SK-N-SH (cell line): ENCODE data around the gene PPIP5K2. TPM values are rescaled to one million over a fixed set of nuclear protein-coding genes. Genes with fewer than 3 reads are reported as not detected.

Source experiments
- CTCF ChIA-PET: fragments of 300-600, 350-600 bp; formaldehyde crosslinking; extraction: SDS; loops from one replicate; lab custom pipeline; 2021; lab: Yijun Ruan, JAX
- POLR2A ChIA-PET: fragments of 350-600 bp; sonication (Branson Sonifier 250); formaldehyde crosslinking; extraction: SDS; loops from one replicate; lab custom pipeline; 2020; ENCODE audit warnings: antibody characterized with exemption, inconsistent platforms; lab: Yijun Ruan, JAX
- DNase-seq: peaks from one replicate; pipeline ENCODE4 v3.0.0; 2012
- H2AFZ ChIP-seq: fragments of 200-600 bp; sonication (generic); 2 replicates; pipeline ENCODE4 v1.8.1; 2016; ENCODE audit warnings: antibody characterized with exemption, mild to moderate bottlenecking, low read depth
- H3F3A ChIP-seq: fragments of 200-600 bp; sonication (generic); replicated peaks from 2 replicates; pipeline ENCODE3; 2016; ENCODE audit warnings: antibody characterized with exemption, mild to moderate bottlenecking; ENCODE audit not compliant: insufficient read depth
- H3K27ac ChIP-seq, 2 experiments: fragments of 200-500 bp in 1 of 2; fragments of 200-600 bp in 1 of 2; sonication (Bioruptor generic) in 1 of 2; sonication (generic), shearing (Covaris generic) in 1 of 2; 2 replicates each; pipeline versions ENCODE4 v1.5.1 to v1.6.1; 2014 to 2016; ENCODE audit warnings: low read depth in 2 of 2, inconsistent platforms in 1 of 2, low read length in 1 of 2, mild to moderate bottlenecking in 1 of 2, mixed read lengths in 1 of 2
- H3K27me3 ChIP-seq: fragments of 200-600 bp; sonication (generic), shearing (Covaris generic); 2 replicates; pipeline ENCODE4 v1.6.1; 2016; ENCODE audit warnings: mixed run types; ENCODE audit not compliant: insufficient read depth
- H3K36me3 ChIP-seq, 2 experiments: fragments of 200-500 bp in 1 of 2; fragments of 200-600 bp in 1 of 2; sonication (Bioruptor generic) in 1 of 2; sonication (generic) in 1 of 2; replicated peaks in 1 of 2; 2 replicates each; pipeline versions ENCODE3 to v1.5.1; 2014 to 2016; ENCODE audit warnings: low read length in 1 of 2, mild to moderate bottlenecking in 1 of 2; ENCODE audit not compliant: insufficient read depth in 2 of 2, control insufficient read depth in 1 of 2
- H3K4me1 ChIP-seq, 2 experiments: fragments of 200-500 bp in 1 of 2; fragments of 200-600 bp in 1 of 2; sonication (Bioruptor generic) in 1 of 2; sonication (generic), shearing (Covaris generic) in 1 of 2; 2 replicates each; pipeline versions ENCODE4 v1.5.1 to v1.6.1; 2014 to 2016; ENCODE audit warnings: low read depth in 1 of 2, low read length in 1 of 2, mixed run types in 1 of 2; ENCODE audit not compliant: insufficient read depth in 2 of 2, control insufficient read depth in 1 of 2
- H3K4me2 ChIP-seq: fragments of 200-600 bp; sonication (generic), shearing (Covaris generic); 2 replicates; pipeline ENCODE4 v1.6.1; 2017; ENCODE audit warnings: mixed run types
- H3K4me3 ChIP-seq, 2 experiments: fragments of 200-500 bp in 1 of 2; fragments of 200-600 bp in 1 of 2; sonication (Bioruptor generic) in 1 of 2; sonication (generic), shearing (Covaris generic) in 1 of 2; 2 replicates each; pipeline versions ENCODE4 v1.5.1 to v1.8.1; 2014 to 2016; ENCODE audit warnings: low read depth in 2 of 2, inconsistent platforms in 1 of 2, low read length in 1 of 2, mild to moderate bottlenecking in 1 of 2, mixed read lengths in 1 of 2, moderate library complexity in 1 of 2
- H3K79me2 ChIP-seq: fragments of 200-600 bp; sonication (generic); 2 replicates; pipeline ENCODE4 v1.8.1; 2017; ENCODE audit warnings: mild to moderate bottlenecking; ENCODE audit not compliant: insufficient read depth
- H3K9ac ChIP-seq: fragments of 200-600 bp; sonication (generic); 2 replicates; pipeline ENCODE4 v1.6.1; 2017; ENCODE audit warnings: mixed run types
- H3K9me2 ChIP-seq: fragments of 200-600 bp; sonication (generic); 2 replicates; pipeline ENCODE4 v1.6.1; 2017; ENCODE audit warnings: mixed run types
- H3K9me3 ChIP-seq: fragments of 200-600 bp; sonication (generic); 2 replicates; pipeline ENCODE4 v1.6.1; 2017; ENCODE audit warnings: mixed run types, mild to moderate bottlenecking, moderate library complexity
- H4K20me1 ChIP-seq: fragments of 200-600 bp; sonication (generic); 2 replicates; pipeline ENCODE4 v1.6.1; 2017; ENCODE audit warnings: mild to moderate bottlenecking, mixed run types; ENCODE audit not compliant: insufficient read depth
- ELF1 ChIP-seq: IDR thresholded peaks from 2 replicates; pipeline ENCODE4 v1.4.0; 2012
- EZH2phosphoT487 ChIP-seq: fragments of 200-600 bp; sonication (generic); IDR thresholded peaks from 2 replicates; pipeline ENCODE4 v1.6.1; 2017; ENCODE audit warnings: low read depth, mixed run types, mild to moderate bottlenecking, antibody characterized with exemption, moderate library complexity, borderline replicate concordance
- FOSL2 ChIP-seq: IDR thresholded peaks from 2 replicates; pipeline ENCODE4 v1.4.0; 2012; ENCODE audit warnings: low read depth, mild to moderate bottlenecking, moderate library complexity, borderline replicate concordance
- FOXM1 ChIP-seq: IDR thresholded peaks from 2 replicates; pipeline ENCODE4 v1.4.0; 2012; ENCODE audit warnings: low read depth, mild to moderate bottlenecking
- GABPA ChIP-seq: IDR thresholded peaks from 2 replicates; pipeline ENCODE4 v1.4.0; 2012; ENCODE audit warnings: low read depth, mild to moderate bottlenecking
- GATA2 ChIP-seq: sonication (generic); formaldehyde crosslinking; IDR thresholded peaks from 2 replicates; pipeline ENCODE4 v1.5.0; 2020; ENCODE audit warnings: mild to moderate bottlenecking, missing genetic modification reagents
- IRF3 ChIP-seq: fragments of 150-350 bp; IDR thresholded peaks from 2 replicates; pipeline ENCODE4 v1.6.1; 2016; ENCODE audit warnings: mild to moderate bottlenecking, low read depth, low read length
- JUND ChIP-seq: IDR thresholded peaks from 2 replicates; pipeline ENCODE4 v1.4.0; 2012
- MAX ChIP-seq: IDR thresholded peaks from 2 replicates; pipeline ENCODE4 v1.4.0; 2012; ENCODE audit warnings: low read depth
- NFIC ChIP-seq: IDR thresholded peaks from 2 replicates; pipeline ENCODE4 v1.4.0; 2012; ENCODE audit warnings: borderline replicate concordance
- PBX3 ChIP-seq: IDR thresholded peaks from 2 replicates; pipeline ENCODE4; 2012
- RCOR1 ChIP-seq: fragments of 150-350 bp; IDR thresholded peaks from 2 replicates; pipeline ENCODE4 v1.6.1; 2017; ENCODE audit warnings: antibody characterized with exemption, low read length
- RFX5 ChIP-seq: IDR thresholded peaks from 2 replicates; pipeline ENCODE4 v1.6.1; 2012; ENCODE audit warnings: mild to moderate bottlenecking, improper control_type of control experiment, low read length
- RXRA ChIP-seq: IDR thresholded peaks from 2 replicates; pipeline ENCODE4 v1.4.0; 2012; ENCODE audit warnings: low read depth, mild to moderate bottlenecking, borderline replicate concordance
- SIN3A ChIP-seq: IDR thresholded peaks from 2 replicates; pipeline ENCODE4 v1.6.1; 2012; ENCODE audit warnings: low read depth, mild to moderate bottlenecking, low read length, moderate library complexity, borderline replicate concordance
- USF1 ChIP-seq: IDR thresholded peaks from 2 replicates; pipeline ENCODE4 v1.4.0; 2012; ENCODE audit warnings: low read depth, borderline replicate concordance
- USF2 ChIP-seq: fragments of 150-350 bp; IDR thresholded peaks from 2 replicates; pipeline ENCODE4 v1.6.1; 2017; ENCODE audit warnings: antibody characterized with exemption, low read length, low read depth, borderline replicate concordance
- YY1 ChIP-seq: IDR thresholded peaks from 2 replicates; pipeline ENCODE4 v1.4.0; 2012; ENCODE audit warnings: low read depth, mild to moderate bottlenecking
- WGBS: methylation state at CpG from one replicate; pipeline ENCODE4 v1.1.6; 2017; ENCODE audit warnings: low lambda C conversion rate; 5-methylcytosine and 5-hydroxymethylcytosine counted together
- polyA plus RNA-seq, 3 experiments: library from polyadenylated mRNA; depleted of rRNA; stranded (reverse); fragments of >200 nt; gene quantifications; 2 replicates each; pipeline ENCODE4 v1.2.3, GENCODE V29; 2012

The PPIP5K2 gene
- polyA plus RNA-seq, 1 of the 3 experiments (the other 2 are of a cell fraction), result 18.2 TPM

- ChIA-PET POLR2A (no interaction called here), CTCF (interaction anchor here (1.2 kb wide), 1 partner anchor 12 kb away, joined by 4 read pairs; no protein-coding TSS in a partner anchor)
- WGBS, result 77% methylated on average over 3 of the region's 3 CpGs
- H3K36me3 ChIP-seq, result peaks cover 6 to 15% of the 10 kb centered on the region in 2 experiments
- H3K79me2 ChIP-seq, result peaks cover 81% of the 10 kb centered on the region
- H3K4me2 ChIP-seq, result peak overlapping the region; percentile 86; the same call in 1 of the 2 replicates
- H3K27ac ChIP-seq, result no peak overlapping the region
- no peaks in the 10 kb centered on the region for H3K27me3 ChIP-seq
- DNase-seq, result no peak
- H2AFZ ChIP-seq, result no peak overlapping the region
- H3F3A ChIP-seq, result peaks cover 11% of the 10 kb centered on the region
- no peaks in the 10 kb centered on the region for H4K20me1 ChIP-seq
- no peaks in the 10 kb centered on the region for H3K9me3 ChIP-seq
- H3K4me1 ChIP-seq, result peaks cover 0 to 12% of the 10 kb centered on the region in 2 experiments; a peak in 2 of 4 replicates
- H3K9ac ChIP-seq, result no peak overlapping the region
- TF ChIP-seq GATA2 (CRISPR knock-in tag) (no peak), NFIC (no peak), RFX5 (no peak), USF1 (no peak), RXRA (no peak)
- H3K4me3 ChIP-seq, result 0 out of 4 replicates have a peak overlapping the region, but pooled peaks of 1 of the 2 experiments have one; percentile 82
- H3K9me2 ChIP-seq, result no peaks in the 10 kb centered on the region
Observed at GRCh38 chr5:103122242-103122641, 2.1 kb downstream of the PPIP5K2 start.

- WGBS, result 91% methylated on average over 5 of the region's 5 CpGs
- ChIA-PET CTCF (interaction anchor here (0.7 to 1.0 kb wide), 2 partner anchors 13 to 564 kb away, joined by 4 to 5 read pairs; no protein-coding TSS in a partner anchor), POLR2A (no interaction called here)
- Histone ChIP-seq H2AFZ (no peak overlapping the region), H3K4me1 (peaks cover 0 to 5% of the 10 kb centered on the region in 2 experiments; a peak in 2 of 4 replicates), H3K27ac (no peak overlapping the region), H3K9me3 (no peaks in the 10 kb centered on the region), H3F3A (no peaks in the 10 kb centered on the region), H3K4me3 (no peak overlapping the region), H3K9me2 (peaks cover 7% of the 10 kb centered on the region; the same call in 1 of the 2 replicates), H3K79me2 (peaks cover 74% of the 10 kb centered on the region), H3K4me2 (no peak overlapping the region), H4K20me1 (no peaks in the 10 kb centered on the region), H3K9ac (no peak overlapping the region), H3K36me3 (peaks cover 16 to 39% of the 10 kb centered on the region in 2 experiments), H3K27me3 (no peaks in the 10 kb centered on the region)
- DNase-seq, result no peak
- TF ChIP-seq MAX, result no peak
- TF ChIP-seq JUND, result no peak
- TF ChIP-seq RXRA, result no peak
- no peak for TF ChIP-seq FOSL2
- TF ChIP-seq PBX3, result no peak
- no peak for TF ChIP-seq YY1
- TF ChIP-seq GABPA, result no peak
- TF ChIP-seq FOXM1, result no peak
- no peak for TF ChIP-seq IRF3
- TF ChIP-seq GATA2 (CRISPR knock-in tag), result no peak
- no peak for TF ChIP-seq SIN3A
- TF ChIP-seq USF1, result no peak
- TF ChIP-seq RFX5, result no peak
- TF ChIP-seq RCOR1, result no peak
- no peak for TF ChIP-seq USF2
- TF ChIP-seq ELF1, result no peak
- TF ChIP-seq EZH2phosphoT487, result no peak
Observed at GRCh38 chr5:103126557-103126956, 6.5 kb downstream of the PPIP5K2 start.
